Ascending aorta (tissue), 2 donors: ENCODE data around the gene CADM1. TPM values are rescaled to one million over a fixed set of nuclear protein-coding genes. Genes with fewer than 3 reads are reported as not detected.

ENCODE experiments used
- DNase-seq, 2 donors: peaks; one replicate each; pipeline ENCODE4 v3.0.0-alpha.2; 2019; ENCODE audit warnings: low spot score in 2 of 2
- H3K27ac ChIP-seq, 2 donors: fragments of 200-600 bp; sonication (generic); one replicate each; pipeline ENCODE4 v1.5.1; 2016 to 2017; ENCODE audit warnings: mild to moderate bottlenecking in 1 of 2
- H3K27me3 ChIP-seq: fragments of 200-600 bp; sonication (generic); one replicate; pipeline ENCODE4 v1.5.1; 2017
- H3K36me3 ChIP-seq, 2 donors: fragments of 200-600 bp; sonication (generic); one replicate each; pipeline ENCODE4 v1.5.1; 2016
- H3K4me1 ChIP-seq, 2 donors: fragments of 200-600 bp; sonication (generic); one replicate each; pipeline ENCODE4 v1.5.1; 2016 to 2017; ENCODE audit warnings: mild to moderate bottlenecking in 1 of 2
- H3K4me3 ChIP-seq, 2 donors: fragments of 200-600 bp; sonication (generic); one replicate each; pipeline ENCODE4 v1.5.1; 2016 to 2017; ENCODE audit warnings: mild to moderate bottlenecking in 1 of 2
- H3K9me3 ChIP-seq, 2 donors: fragments of 200-600 bp; sonication (generic); one replicate each; pipeline ENCODE4 v1.5.1; 2016
- intact Hi-C: fragments of 100-400 bp; cut with DNase I; formaldehyde crosslinking; loops from one replicate; pipeline ENCODE4 v1.15.1; 2023
- total RNA-seq: library from RNA; depleted of rRNA; stranded (reverse); fragments of >200 nt; gene quantifications from one replicate; pipeline ENCODE4 v1.1.0, GENCODE V29; 2016
- TF ChIP-seq, protein P1 (sequence below), 3 experiments: fragments of 200-600 bp in 2 of 3; fragments of 450-650 bp in 1 of 3; sonication (generic) in 2 of 3; IDR thresholded peaks; one replicate each; pipeline ENCODE4 v1.5.1; 2016 to 2019; ENCODE audit warnings: antibody characterized with exemption in 3 of 3, mild to moderate bottlenecking in 1 of 3, moderate library complexity in 1 of 3

CADM1 gene
- total RNA-seq, 1 donor from 2014 or later = 2.4 TPM

DNA sequence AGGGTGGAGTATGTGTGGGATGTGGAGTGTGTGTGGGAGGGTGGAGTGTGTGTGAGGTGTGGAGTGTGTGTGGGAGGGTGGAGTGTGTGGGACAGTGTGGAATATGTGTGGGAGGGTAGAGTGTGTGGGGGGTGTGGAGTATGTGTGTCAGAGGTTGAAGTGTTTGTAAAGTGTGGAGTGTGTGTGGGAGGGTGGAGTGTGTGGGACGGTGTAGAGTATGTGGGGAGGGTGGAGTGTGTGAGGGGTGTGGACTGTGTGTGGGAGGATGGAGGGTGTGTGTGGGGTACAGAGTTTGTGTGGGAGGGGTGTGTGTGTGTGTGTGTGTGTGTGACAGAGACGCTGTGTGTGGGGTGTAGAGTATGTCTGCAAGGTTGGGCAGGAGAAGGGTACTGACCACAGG lies 355.5 kb downstream of the CADM1 start:
- no peaks in the 10 kb centered on the region for H3K36me3 ChIP-seq
- H3K27me3 ChIP-seq = no peaks in the 10 kb centered on the region
- TF ChIP-seq, protein P1, sequence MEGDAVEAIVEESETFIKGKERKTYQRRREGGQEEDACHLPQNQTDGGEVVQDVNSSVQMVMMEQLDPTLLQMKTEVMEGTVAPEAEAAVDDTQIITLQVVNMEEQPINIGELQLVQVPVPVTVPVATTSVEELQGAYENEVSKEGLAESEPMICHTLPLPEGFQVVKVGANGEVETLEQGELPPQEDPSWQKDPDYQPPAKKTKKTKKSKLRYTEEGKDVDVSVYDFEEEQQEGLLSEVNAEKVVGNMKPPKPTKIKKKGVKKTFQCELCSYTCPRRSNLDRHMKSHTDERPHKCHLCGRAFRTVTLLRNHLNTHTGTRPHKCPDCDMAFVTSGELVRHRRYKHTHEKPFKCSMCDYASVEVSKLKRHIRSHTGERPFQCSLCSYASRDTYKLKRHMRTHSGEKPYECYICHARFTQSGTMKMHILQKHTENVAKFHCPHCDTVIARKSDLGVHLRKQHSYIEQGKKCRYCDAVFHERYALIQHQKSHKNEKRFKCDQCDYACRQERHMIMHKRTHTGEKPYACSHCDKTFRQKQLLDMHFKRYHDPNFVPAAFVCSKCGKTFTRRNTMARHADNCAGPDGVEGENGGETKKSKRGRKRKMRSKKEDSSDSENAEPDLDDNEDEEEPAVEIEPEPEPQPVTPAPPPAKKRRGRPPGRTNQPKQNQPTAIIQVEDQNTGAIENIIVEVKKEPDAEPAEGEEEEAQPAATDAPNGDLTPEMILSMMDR (IDR thresholded peaks at IDR 0.05) = no peak
- no peaks in the 10 kb centered on the region for H3K9me3 ChIP-seq
- intact Hi-C loops = no loop called here
- H3K27ac ChIP-seq = no peak overlapping the region
- H3K4me3 ChIP-seq = no peak overlapping the region
- no peaks in the 10 kb centered on the region for H3K4me1 ChIP-seq
- DNase-seq = no peak

DNA sequence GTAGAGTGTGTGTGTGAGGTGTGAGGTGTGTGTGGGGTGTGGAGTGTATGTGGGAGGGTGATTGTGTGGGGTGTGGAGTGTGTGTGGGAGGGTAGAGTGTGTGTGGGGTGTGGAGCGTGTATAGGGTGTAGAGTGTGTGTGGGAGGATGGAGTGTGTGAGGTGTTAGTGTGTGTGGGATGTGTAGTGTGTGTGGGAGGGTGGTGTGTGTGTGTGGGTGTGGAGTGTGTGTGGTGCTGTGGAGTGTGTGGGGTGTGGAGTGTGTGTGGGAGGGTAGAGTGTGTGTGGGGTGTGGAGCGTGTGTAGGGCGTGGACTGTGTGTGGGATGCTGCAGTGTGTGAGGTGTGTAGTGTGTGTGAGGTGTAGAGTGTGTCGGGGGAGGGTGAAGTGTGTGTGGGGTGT lies 356.1 kb downstream of the CADM1 start:
- H3K9me3 ChIP-seq = no peaks in the 10 kb centered on the region
- intact Hi-C loops = no loop called here
- TF ChIP-seq, protein P1 (IDR thresholded peaks at IDR 0.05) = no peak
- no peak overlapping the region for H3K27ac ChIP-seq
- H3K4me1 ChIP-seq = no peaks in the 10 kb centered on the region
- H3K36me3 ChIP-seq = no peaks in the 10 kb centered on the region
- no peak overlapping the region for H3K4me3 ChIP-seq
- no peak for DNase-seq
- no peaks in the 10 kb centered on the region for H3K27me3 ChIP-seq

DNA sequence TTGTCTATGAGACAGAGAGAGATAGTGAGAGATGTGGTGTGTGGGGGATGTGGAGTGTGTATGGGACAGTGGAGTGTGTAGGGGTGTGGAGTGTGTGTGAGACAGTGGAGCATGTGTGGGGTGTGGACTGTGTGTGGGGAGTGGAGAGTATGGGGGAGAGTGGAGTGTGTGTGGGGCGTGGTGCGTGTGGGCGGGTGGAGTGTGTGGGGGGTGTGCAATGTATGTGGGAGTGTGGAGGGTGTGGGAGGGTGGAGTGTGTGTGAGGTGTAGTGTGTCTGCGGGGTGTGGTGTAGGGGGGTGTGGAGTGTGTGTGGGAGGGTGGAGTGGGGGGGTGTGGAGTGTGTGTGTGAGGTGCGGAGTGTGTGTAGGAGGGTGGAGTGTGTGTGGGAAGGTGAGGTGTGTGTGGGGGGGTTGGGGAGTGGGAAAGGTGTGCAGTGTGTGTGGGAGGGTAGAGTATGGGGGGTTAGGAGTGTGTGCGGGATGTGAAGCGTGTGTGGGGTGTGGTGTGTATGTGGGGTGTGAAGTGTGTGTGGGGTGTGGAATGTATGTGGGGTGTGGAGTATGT lies 356.9 kb downstream of the CADM1 start:
- Histone ChIP-seq H3K27ac (no peak overlapping the region), H3K27me3 (no peaks in the 10 kb centered on the region), H3K36me3 (no peaks in the 10 kb centered on the region), H3K4me3 (no peak overlapping the region), H3K4me1 (no peaks in the 10 kb centered on the region), H3K9me3 (no peaks in the 10 kb centered on the region)
- intact Hi-C loops = no loop called here
- TF ChIP-seq, protein P1 (IDR thresholded peaks at IDR 0.05) = no peak
- DNase-seq = no peak

DNA sequence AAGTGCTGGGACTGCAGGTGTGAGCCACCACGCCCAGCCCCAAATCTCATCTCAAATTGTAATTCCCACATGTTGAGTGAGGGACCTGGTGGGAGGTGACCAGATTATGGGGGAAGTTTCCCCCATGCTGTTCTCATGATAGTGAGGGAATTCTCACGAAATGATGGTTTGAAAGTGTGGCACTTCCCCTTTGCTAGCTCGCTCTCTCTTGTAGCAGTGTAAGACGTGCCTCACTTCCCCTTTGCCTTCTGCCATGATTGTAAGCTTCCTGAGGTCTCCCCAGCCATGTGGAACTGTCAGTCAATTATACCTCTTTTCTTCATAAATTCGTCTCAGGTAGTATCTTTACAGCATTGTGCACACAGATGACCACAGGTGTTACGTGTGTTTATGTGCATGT lies 357.8 kb downstream of the CADM1 start:
- no peaks in the 10 kb centered on the region for H3K27me3 ChIP-seq
- H3K36me3 ChIP-seq = no peaks in the 10 kb centered on the region
- TF ChIP-seq, protein P1 (IDR thresholded peaks at IDR 0.05) = no peak
- no peaks in the 10 kb centered on the region for H3K9me3 ChIP-seq
- H3K4me1 ChIP-seq = no peaks in the 10 kb centered on the region
- no peak overlapping the region for H3K4me3 ChIP-seq
- DNase-seq = no peak
- intact Hi-C loops = no loop called here
- no peak overlapping the region for H3K27ac ChIP-seq

DNA sequence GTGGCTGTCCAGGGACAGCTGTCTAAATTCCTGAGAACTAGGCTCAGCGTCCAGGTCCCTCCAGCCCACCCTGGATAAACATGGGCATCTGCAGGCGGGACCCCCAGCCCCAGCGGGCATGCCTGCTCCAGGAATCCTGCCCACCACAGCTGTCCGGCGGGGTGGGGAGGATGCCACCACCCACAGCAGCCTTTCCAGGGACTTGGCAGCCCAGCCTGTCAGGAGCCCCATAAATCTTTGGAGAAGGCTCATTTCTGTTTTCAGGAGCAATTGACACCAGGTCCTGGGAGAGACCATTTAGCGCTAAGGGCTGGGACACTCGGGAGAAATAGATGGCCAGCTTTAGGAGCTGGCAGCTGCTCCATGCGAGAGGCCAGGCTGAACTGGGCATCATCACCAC lies 358.9 kb downstream of the CADM1 start:
- intact Hi-C loops = no loop called here
- no peaks in the 10 kb centered on the region for H3K4me1 ChIP-seq
- no peaks in the 10 kb centered on the region for H3K36me3 ChIP-seq
- no peaks in the 10 kb centered on the region for H3K9me3 ChIP-seq
- H3K27me3 ChIP-seq = no peaks in the 10 kb centered on the region
- H3K27ac ChIP-seq = no peak overlapping the region
- DNase-seq = no peak
- TF ChIP-seq, protein P1 (IDR thresholded peaks at IDR 0.05) = no peak
- H3K4me3 ChIP-seq = no peak overlapping the region

DNA sequence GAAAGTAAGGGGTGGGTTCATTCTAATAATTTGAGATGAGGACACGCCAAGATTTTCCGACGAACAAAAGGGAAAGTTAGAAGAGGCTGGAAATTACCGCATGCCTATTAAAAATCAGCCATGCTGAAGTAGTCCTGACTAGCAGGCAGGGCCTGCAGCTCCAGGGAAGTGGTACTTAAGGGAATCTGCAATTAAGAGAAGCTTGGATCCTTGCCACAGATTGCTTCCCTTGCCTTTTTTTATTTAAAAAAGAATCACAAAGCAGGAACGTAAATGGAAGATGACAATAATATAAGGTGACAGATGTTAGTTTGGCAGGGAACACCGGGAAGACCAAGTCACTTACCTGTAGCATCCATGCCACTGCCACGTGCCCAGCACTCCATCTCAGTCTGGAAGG lies 359.3 kb downstream of the CADM1 start:
- Histone ChIP-seq H3K27ac (no peak overlapping the region), H3K4me3 (no peak overlapping the region), H3K27me3 (no peaks in the 10 kb centered on the region), H3K9me3 (no peaks in the 10 kb centered on the region), H3K4me1 (no peaks in the 10 kb centered on the region), H3K36me3 (no peaks in the 10 kb centered on the region)
- no peak for DNase-seq
- intact Hi-C loops = no loop called here
- TF ChIP-seq, protein P1 (IDR thresholded peaks at IDR 0.05) = no peak
